ENCODE measurements around the gene PRRG2.

Gene PRRG2

GRCh38 chr19:49636233-49636932, 55.3 kb downstream of the PRRG2 start:
- DNase-seq (ENCODE audit: low read depth in 3 of 3, low spot score in 1 of 3) = no peak

DNA sequence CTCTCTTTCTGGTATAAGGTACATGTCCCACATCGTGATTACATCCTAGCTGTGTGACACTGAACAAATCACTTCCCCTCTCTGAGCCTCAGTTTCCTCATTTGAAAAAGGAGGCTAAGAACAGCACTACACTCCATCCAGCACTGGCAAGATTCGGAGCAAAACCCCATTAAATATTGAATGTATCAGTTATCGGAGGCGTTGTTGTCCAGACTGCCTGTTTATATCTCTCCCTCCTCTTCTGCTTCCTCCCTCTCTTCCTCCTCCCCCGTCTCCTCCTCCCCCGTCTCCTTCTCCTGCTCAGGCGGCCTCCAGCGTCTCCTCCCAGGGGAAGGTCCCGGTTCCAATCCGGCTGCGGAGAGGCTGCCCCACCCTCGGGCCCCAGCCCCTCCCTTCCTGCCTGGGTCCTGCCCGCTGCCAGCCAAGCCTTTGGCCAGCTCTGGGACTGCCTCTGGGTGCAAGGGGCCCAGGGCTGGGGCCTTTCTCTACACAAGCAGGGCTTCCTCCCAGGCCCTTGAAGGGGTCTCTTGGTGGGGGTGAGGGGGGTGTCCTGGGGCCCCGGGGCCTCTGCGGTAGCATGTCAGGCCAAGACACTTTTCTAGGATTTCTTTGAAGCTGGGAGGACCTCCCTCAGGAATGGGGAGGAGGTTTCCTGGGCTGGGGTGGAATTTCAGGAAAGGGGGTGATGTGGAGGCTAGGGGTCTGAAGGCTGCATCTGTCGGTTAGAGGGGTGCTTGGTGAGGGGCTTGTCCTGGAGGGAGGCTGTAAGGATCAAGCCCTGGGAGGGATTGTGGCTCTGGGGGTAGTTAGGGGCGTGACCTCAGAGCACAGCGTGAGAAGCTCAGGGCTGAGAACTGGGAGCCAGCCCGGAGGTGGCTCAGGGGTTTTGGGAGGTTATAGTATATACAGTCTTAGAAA, 57.0 kb downstream of the PRRG2 start:
- no peak for DNase-seq (ENCODE audit: low read depth in 3 of 3, low spot score in 1 of 3)

DNA sequence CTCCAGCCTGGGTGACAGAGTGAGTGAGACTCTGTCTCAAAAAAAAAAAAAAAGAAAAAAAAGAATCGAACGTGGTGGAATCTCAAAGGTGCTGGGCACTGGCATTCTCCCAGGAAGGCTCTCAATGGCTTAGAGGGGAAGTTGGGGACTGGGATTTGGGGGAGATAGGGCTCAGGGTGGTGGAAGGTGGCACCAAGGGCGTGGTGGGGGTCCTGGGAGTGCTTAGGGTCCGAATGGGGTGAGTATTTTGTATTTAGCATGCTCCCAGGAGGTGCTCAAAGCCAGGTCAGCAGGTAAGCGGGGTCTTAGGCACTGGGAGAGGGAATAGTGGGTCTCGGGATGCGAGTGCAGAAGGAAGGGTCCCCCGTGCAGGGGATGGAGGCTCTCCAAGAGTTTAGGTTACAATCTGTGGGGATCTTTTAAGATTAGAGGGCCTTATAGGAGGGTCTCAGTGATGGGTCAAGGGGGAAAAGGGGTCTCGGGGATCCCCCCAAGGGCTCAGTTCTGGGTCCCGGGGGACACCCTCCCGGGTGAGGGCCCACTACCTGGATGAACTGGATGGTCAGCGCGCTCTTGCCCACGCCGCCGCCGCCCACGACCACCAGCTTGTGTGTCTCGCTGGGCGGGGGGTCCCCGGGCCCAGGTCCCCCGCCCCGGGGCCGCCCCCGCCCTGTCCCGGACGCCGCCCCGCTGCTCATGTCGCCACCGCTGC, 58.4 kb downstream of the PRRG2 start:
- no peak for DNase-seq (ENCODE audit: low read depth in 3 of 3, low spot score in 1 of 3)

DNA sequence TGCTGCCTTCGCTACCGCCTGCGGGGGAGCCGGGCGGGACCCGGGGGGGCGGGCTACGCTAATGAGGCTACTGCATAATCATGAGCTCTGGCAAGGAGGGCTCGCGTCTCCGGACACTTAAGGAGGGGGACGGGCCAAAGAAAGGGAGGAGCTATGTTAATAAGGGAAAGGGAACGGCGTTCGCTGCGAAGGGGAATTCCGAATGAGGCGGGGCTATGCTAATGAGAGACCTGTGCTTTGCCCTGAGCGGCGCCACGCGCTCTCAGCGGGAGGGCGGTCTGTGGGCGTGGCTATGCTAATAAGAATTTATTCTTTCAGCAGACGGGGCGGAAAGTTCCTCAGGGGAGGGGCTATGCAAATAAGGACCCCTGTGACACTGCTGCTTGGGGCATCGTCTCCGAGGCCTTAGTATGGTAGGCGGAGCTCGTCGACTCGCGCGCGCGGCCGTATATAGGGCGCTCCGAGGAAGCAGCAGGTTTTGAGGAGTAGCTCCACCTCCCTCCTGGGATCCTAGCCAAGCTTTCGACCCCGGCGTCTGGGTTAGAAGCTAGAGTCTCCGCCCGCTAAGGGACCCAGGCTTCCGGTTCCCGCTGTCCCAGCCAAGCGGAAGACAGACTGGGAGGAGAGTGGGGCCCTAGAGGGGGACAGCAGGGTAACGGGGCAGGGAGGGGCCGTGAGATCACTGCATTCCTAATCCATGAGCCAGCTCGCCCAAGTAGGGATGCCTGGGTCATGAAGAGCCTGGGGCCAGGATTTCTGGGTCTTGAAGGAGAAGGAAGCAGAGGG, 59.2 kb downstream of the PRRG2 start, which contains the start of gene RRAS:
Gene RRAS, minus strand, starts transcription at position 31 of the 786 bp plus-strand sequence. CDS start 45 bp downstream, outside the sequence.
- peak; percentile 98 to 99 (median 99) for DNase-seq (ENCODE audit: low read depth in 3 of 3, low spot score in 1 of 3)

Data from stimulated activated CD4-positive, alpha-beta T cell treated with anti-CD3 and anti-CD28 coated beads, TNF-alpha, amount 100 ng/mL, for 1 hour (primary cell).